Measurements from ENCODE around the gene METTL26.

DNA sequence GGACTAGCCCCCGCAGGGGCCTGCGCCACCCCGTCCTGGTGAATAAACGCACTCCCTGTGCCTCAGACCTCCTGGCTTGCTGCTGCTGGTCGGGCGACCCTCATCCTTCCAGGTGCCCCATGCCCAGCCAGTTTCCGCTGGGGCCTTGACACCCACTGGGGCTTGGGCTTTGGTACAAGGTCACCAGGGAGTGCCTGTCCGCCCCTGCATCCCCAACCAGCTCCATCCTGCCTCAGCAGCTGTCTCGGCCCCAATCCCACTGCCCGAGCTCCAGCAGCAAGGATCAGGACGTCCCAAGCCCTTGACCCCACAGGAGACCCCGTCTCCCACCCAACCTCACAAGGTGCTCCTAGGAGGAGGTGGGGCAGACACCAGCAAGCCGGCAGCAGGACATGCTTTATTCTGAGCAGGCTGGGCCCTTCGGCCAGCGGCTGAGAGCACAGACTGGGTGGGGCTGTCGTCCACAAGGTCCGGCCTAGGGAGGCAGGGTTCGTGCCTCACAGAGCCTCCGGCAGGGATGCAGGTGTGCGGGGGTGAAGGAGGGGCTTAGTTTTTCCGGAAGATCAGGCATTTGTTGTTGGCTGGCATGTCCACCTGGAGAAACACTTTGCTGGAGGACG is 1.9 kb downstream of the METTL26 start:
- TF ChIP-seq POLR2A (IDR thresholded peaks at IDR 0.05; ENCODE audit: control extremely low read depth in 1 of 2, low read depth in 2 of 2, low read length in 2 of 2) (no peak), CEBPB (IDR thresholded peaks at IDR 0.05; ENCODE audit: low read depth, low read length) (no peak), CTCF (IDR thresholded peaks at IDR 0.05; ENCODE audit: control extremely low read depth in 1 of 3, insufficient read depth in 1 of 3, low read depth in 1 of 3, low read length in 3 of 3) (no peak), SIRT6 (IDR thresholded peaks at IDR 0.05; ENCODE audit: low read length) (no peak), BCL11A (IDR thresholded peaks at IDR 0.05; ENCODE audit: low read depth in 2 of 2, low read length in 2 of 2) (no peak), EZH2 (IDR thresholded peaks at IDR 0.05; ENCODE audit: low read depth, low read length, severe bottlenecking) (no peak), EP300 (IDR thresholded peaks at IDR 0.05; ENCODE audit: borderline replicate concordance in 1 of 2, low read depth in 2 of 2, low read length in 2 of 2) (no peak), POLR2AphosphoS5 (IDR thresholded peaks at IDR 0.05; ENCODE audit: low read depth, low read length) (no peak), TAF1 (IDR thresholded peaks at IDR 0.05; ENCODE audit: low read depth, low read length) (no peak), MAFK (IDR thresholded peaks at IDR 0.05; ENCODE audit: low read depth, low read length) (no peak), YY1 (IDR thresholded peaks at IDR 0.05; ENCODE audit: low read depth, low read length) (no peak), HDAC6 (IDR thresholded peaks at IDR 0.05; ENCODE audit: low read depth, low read length) (no peak)
- TF ChIP-seq, protein P1, sequence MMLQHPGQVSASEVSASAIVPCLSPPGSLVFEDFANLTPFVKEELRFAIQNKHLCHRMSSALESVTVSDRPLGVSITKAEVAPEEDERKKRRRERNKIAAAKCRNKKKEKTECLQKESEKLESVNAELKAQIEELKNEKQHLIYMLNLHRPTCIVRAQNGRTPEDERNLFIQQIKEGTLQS (IDR thresholded peaks at IDR 0.05; ENCODE audit: insufficient read depth, low read depth, low read length) = no peak

All from H1 (cell line).